Measurements from ENCODE around the gene SRRM2.

SRRM2 gene

GRCh38 chr16:2765462-2766404, 13.3 kb downstream of the SRRM2 start:
- DNase-seq, result no peak

- DNase-seq, result no peak
These were observed 14.1 kb downstream of the SRRM2 start for GRCh38 chr16:2766430-2767139.

GRCh38 chr16:2767140-2767731, 14.8 kb downstream of the SRRM2 start:
- DNase-seq, result no peak

GRCh38 chr16:2767891-2768290, 15.5 kb downstream of the SRRM2 start:
- DNase-seq, result no peak

GRCh38 chr16:2768403-2769089, 16.1 kb downstream of the SRRM2 start:
- no peak for DNase-seq

- no peak for DNase-seq
These were observed 16.7 kb downstream of the SRRM2 start for GRCh38 chr16:2769100-2769529.

GRCh38 chr16:2769675-2770056, 17.2 kb downstream of the SRRM2 start:
- no peak for DNase-seq

- no peak for DNase-seq
These were observed 17.9 kb downstream of the SRRM2 start for GRCh38 chr16:2770057-2770951.

GRCh38 chr16:2771496-2772402, 19.3 kb downstream of the SRRM2 start:
- DNase-seq, result no peak

GRCh38 chr16:2773188-2773968, 20.9 kb downstream of the SRRM2 start:
- DNase-seq, result no peak

GRCh38 chr16:2774161-2774891, 21.9 kb downstream of the SRRM2 start:
- DNase-seq, result no peak

- DNase-seq, result no peak
These were observed 22.8 kb downstream of the SRRM2 start for GRCh38 chr16:2775131-2775716.

- no peak for DNase-seq
These were observed 23.5 kb downstream of the SRRM2 start for GRCh38 chr16:2775765-2776499.

- no peak for DNase-seq
These were observed 24.2 kb downstream of the SRRM2 start for GRCh38 chr16:2776500-2777139.

- DNase-seq, result peak; percentile 27
These were observed 24.9 kb downstream of the SRRM2 start, which contains the start of gene ELOB for GRCh38 chr16:2777231-2777902. Gene ELOB, minus strand, starts transcription at chr16:2777280. Its CDS starts 41 bp downstream, at chr16:2777239.

GRCh38 chr16:2777903-2778629, 25.6 kb downstream of the SRRM2 start:
- DNase-seq, result no peak

All from NCI-H510A treated with DMSO at 0.1 percent for 48 hours (cell line).